SU-DHL-6 (cell line): ENCODE results near the gene NBPF1.
"Not testable (repeated sequence)": the region's sequence is repeated elsewhere in the genome, so short reads cannot be mapped to it uniquely, and the experiment has no call there.

Experiments used
- CTCF ChIP-seq: fragments of 200-600 bp; sonication (generic); IDR thresholded peaks from one replicate; pipeline ENCODE4 v1.5.1; 2017; ENCODE audit warnings: antibody characterized with exemption, mild to moderate bottlenecking, low read length, moderate library complexity; ENCODE audit not compliant: insufficient read depth, poor library complexity, severe bottlenecking
- EZH2phosphoT487 ChIP-seq: fragments of 200-600 bp; sonication (generic), shearing (Covaris generic); conservative IDR thresholded peaks from 2 replicates; pipeline ENCODE4 v1.6.1; 2018; ENCODE audit warnings: mild to moderate bottlenecking, antibody characterized with exemption, low read length, moderate library complexity, mixed read lengths

GRCh38 chr1:16512624-16513411, 100.5 kb downstream of the NBPF1 start:
- TF ChIP-seq CTCF, EZH2phosphoT487: not testable (repeated sequence)
